T-helper 1 cell (primary cell): ENCODE data around the gene BCL11A.
"Not testable (repeated sequence)": the region's sequence is repeated elsewhere in the genome, so short reads cannot be mapped to it uniquely, and the experiment has no call there.

ENCODE experiments used
- DNase-seq, 5 donors: peaks; one replicate each; pipeline ENCODE4 v3.0.0-alpha.2; 2012 to 2020

BCL11A gene

GRCh38 chr2:60426341-60426740 is 127.1 kb downstream of the BCL11A start:
- no peak for DNase-seq

DNA sequence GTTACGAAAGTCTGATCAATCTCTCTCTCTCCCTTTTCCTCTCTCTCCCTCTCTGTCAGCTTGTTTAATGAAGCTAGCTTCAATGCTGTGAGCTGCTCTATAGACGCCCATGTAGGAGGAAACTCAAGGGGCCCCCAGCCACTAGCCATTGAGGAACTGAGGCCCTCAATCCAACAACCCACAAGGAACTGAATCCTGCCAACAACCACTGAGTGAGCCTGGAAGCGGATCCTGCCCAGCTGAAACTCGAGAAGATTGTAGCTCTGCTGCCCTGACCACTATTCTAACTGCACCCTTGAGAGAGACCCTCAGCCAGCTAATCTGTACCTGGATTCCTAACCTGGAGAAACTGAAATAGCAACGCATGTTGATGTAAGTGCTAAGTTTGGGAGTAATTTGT is 129.2 kb downstream of the BCL11A start:
- no peak for DNase-seq

DNA sequence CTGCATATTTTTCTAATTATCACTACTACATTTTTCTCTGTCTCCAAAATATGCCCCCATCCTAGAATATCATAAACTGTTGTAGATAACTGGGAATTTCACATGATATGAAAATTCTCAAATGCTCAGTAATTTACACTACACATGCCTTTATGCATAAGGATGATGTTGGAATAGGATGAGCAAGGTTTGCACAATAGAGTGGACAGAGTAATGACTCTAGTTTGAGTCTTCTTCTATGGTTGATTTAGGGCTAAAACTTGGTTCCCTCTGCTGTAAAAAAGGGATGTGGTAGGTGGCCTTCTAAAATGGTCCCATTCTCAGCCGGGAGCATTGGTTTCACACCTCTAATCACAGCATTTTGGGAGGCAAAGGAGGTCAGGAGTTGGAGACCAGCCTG is 129.9 kb downstream of the BCL11A start:
- DNase-seq = no peak

- DNase-seq = no peak
Observed at GRCh38 chr2:60422826-60423483, 130.5 kb downstream of the BCL11A start.

DNA sequence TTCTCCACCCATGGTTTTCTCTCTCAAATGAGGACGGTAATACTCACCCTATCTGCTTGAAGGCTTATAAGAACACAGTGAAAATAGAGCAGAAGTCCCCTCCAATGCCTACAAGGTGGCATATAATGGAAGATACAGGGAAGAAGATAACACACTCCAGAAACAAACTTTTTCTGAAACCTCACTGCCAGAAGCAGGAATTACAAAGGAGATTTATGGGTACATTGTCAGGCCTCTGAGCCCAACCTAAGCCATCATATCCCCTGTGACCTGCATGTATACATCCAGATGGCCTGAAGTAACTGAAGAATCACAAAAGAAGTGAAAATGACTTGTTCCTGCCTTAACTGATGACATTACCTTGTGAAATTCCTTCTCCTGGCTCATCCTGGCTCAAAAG is 136.2 kb downstream of the BCL11A start:
- not testable (repeated sequence) for DNase-seq

DNA sequence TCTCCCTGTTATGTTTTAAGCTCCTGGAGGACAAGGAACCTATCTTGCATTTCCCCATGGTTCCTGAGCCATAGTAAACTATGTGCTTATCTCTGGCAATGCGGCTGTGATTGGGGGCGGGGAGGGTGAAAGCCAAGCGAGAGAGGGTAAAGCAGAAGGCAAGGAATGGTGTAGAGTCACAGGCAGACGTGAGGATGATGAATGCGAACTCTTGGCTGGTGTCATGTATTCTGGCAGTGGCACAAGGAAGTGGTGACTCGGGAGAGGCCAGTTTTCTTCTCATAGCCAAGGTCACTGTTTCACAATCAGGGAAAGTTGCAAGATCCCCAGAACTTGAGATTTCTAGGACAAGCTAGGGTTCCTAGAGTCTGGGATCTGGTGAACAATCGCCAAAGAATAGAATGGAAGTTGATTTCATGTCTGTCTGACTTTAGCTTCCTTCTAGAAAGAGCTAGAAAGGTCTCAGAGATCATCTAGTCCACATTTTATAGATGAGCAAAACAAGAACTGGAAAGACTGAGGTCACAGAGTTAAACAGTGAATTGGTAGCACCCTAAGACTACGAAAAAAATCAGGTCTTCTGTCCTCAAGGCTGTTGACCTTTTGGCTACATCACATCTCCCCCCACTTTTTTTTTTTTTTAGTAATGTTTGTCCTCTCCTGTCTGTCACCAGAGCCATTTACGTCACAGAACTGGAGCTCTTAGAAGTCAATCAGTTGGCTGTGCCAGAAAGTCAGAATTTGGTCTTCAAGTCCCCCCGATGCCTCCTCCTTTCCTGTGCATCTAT is 137.0 kb downstream of the BCL11A start:
- DNase-seq = no peak

DNA sequence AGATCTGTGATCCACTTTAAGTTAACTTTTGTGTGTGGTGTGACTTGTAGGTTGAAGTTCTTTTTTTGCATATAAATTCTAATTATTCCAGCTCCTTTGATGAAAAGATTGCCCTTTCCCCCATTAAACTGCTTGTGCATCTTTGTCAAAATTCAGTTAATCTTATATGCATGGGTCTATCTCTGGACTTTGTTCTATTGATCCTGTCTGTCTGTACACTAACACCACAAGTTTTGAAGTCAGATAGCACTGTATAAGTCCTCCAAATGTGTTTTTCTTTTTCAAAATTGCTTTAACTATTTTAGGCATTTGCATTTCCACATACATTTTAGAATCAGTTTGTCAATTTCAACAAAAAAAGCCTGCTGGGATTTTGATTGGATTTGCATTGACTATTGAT is 137.6 kb downstream of the BCL11A start:
- no peak for DNase-seq

DNA sequence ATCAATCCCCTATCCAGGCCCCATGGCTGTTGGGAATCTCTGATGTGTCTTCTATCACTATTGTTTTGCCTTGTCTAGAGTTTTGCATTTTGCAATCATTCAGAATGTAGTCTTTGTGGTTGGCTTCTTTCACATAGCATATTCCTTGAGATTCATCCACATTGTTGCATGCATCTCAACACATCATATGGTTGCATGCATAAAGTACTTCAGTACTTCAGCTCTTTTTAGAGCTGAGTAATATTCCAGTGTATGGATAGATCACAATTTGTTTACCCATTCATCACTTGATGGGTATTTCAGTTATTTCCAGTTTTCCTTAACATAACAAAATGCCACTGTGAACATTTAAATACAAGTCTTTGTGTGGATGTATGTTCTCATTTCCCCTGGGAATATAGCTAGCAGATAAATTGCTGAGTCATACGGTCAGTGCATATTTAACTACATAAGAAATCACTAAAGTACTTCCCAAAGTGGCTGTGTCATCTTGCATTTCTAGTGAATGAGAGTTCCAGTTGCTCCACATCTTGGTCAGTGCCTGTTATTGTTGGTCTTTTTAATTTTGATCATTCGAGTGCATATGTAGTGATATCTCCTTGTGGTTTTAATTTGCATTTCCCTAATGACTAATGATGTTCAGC is 138.8 kb downstream of the BCL11A start:
- DNase-seq = no peak

- DNase-seq = no peak
Observed at GRCh38 chr2:60413814-60414168, 139.7 kb downstream of the BCL11A start.

- DNase-seq = no peak
Observed at GRCh38 chr2:60413069-60413813, 140.2 kb downstream of the BCL11A start.

GRCh38 chr2:60412620-60413019 is 140.8 kb downstream of the BCL11A start:
- DNase-seq = no peak

DNA sequence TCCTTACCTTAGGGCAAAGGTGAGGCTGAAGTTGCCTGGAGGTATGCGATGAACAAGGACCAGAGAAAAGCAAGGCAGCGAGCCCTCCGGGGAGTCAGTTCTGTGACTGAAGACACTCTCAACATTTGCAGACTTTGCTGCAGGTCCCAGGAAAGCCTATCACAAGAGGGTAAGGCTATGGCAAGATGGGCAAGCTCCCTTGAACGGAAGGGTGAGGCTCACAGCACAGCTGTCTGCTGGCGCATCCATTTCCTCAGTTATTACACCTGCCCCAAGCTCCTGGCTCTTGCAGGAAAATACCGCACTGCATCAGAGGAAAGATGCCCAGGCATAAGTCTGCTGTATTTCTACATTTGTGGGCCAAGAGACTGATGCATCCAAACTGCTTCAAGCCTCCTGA is 141.4 kb downstream of the BCL11A start:
- no peak for DNase-seq

GRCh38 chr2:60411295-60411694 is 142.2 kb downstream of the BCL11A start:
- DNase-seq = no peak

DNA sequence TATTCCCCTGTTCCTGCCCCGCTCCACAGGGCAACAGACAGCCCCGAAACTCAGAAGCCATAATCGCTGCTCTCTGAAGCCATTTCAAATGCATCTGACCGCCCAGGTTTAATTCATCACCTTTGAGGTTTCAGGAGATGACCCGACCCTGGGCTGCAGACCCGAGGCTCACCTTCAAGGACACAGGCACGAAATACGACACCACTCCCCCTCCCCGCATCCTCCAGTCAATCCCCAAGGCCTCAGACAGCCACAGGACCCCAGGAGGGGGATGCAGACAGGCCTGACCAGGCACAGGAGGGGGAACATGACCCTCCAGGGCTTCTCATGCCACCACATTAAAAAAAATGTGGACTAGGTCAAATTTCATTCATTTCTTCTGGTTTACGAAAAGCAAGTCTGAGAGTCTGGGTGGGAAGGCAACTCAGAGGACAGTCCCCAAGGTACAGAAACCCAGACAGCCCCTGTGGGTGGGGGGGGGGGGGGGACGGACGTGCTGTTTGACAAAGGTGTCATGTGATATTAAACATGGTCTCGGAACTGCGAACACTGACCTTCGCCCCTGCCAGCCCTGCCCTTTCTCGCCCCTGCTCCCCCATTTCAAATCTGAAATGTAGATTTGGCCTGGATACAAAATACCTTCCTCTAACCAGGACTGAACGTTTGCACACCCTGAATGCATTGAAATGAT is 142.9 kb downstream of the BCL11A start:
- DNase-seq = no peak

- no peak for DNase-seq
Observed at GRCh38 chr2:60409531-60409871, 144.0 kb downstream of the BCL11A start.

- no peak for DNase-seq
Observed at GRCh38 chr2:60408811-60409530, 144.5 kb downstream of the BCL11A start.

- no peak for DNase-seq
Observed at GRCh38 chr2:60408207-60408606, 145.2 kb downstream of the BCL11A start.

- no peak for DNase-seq
Observed at GRCh38 chr2:60407398-60407797, 146.1 kb downstream of the BCL11A start.

DNA sequence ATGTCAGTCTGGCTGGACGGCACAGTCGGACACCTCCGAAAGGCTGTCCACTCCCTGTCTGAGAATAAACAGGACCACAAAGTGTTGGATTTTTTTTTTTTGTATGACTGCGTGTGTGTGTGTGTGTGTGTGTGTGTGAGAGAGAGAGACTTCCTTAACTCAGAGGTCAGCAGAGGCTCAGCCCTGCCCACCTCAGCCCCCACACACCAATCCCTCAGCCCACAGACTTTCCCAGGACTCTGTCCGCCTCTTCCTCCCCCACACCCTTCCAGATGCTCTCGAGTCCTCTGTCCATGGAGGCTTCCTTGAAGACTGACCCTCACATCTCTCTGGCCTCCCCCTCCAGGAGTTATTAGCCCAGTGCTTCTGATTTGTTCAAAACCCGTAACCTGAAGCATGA is 147.3 kb downstream of the BCL11A start:
- DNase-seq = no peak

DNA sequence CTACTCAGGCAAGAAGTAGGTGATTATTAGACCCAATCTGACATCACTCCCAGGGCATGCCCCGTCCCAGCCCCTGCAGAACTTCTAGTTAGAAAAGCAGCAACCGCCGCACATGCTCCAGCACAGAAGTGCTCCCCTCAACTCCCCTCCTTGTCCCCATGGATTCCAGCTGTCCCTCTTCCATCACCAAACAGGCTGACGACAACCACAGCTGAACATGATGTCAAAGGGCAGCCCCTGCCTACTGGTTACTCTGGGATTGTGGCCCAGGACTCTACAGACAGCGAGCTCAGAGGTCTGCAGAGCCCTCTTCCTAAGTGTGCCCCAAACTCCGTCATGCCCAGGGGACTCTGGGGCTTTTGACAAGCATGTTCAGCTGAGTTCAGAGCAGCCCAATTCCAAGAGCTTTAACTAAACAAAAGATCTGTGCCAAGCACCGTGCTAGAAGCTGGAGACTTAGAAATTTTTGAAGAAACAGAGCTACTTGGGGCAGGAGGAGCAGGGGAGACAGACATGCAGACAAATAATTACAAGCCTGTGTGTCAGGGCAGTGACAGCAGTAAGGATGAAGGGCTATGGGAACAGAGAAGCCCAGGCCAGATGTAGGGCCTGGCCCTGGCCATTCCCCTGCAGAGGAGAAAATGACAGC is 148.1 kb downstream of the BCL11A start:
- no peak for DNase-seq
